K562 (cell line): ENCODE results near the gene HEATR9. TPM values are rescaled to one million over a fixed set of nuclear protein-coding genes. Genes with fewer than 3 reads are reported as not detected.

Experiments
- BCOR ChIP-seq: fragments of 450-650 bp; IDR thresholded peaks from 2 replicates; pipeline ENCODE4 v1.6.1; 2016
- E2F1 ChIP-seq: sonication (generic); formaldehyde crosslinking; IDR thresholded peaks from 2 replicates; pipeline ENCODE4 v1.8.1; 2023; ENCODE audit warnings: mild to moderate bottlenecking, missing genetic modification reagents, moderate library complexity
- FOSL1 ChIP-seq: fragments of 200-800 bp; sonication (Bioruptor generic); conservative IDR thresholded peaks from 2 replicates; pipeline ENCODE4 v1.6.1; 2016; ENCODE audit warnings: missing genetic modification characterization, missing compliant biosample characterization
- HIVEP1 ChIP-seq: fragments of 250-450 bp; sonication (Bioruptor Pico); IDR thresholded peaks from 2 replicates; pipeline ENCODE4 v1.4.0; 2020; ENCODE audit warnings: mild to moderate bottlenecking
- HOXB6 ChIP-seq: fragments of 250-450 bp; sonication (Bioruptor Pico); IDR thresholded peaks from 2 replicates; pipeline ENCODE4 v1.5.1; 2022; ENCODE audit warnings: mild to moderate bottlenecking, borderline replicate concordance
- JUND ChIP-seq, 2 experiments: IDR thresholded peaks; 2 replicates in 1 of 2; 3 replicates in 1 of 2; pipeline ENCODE4 v1.6.1; 2011; ENCODE audit warnings: borderline replicate concordance in 2 of 2, low read depth in 2 of 2, low read length in 2 of 2, improper control_type of control experiment in 1 of 2, missing biosample characterization in 1 of 2, missing genetic modification characterization in 1 of 2, missing genetic modification reagents in 1 of 2
- NFIC ChIP-seq: fragments of 450-650 bp; IDR thresholded peaks from 2 replicates; pipeline ENCODE4 v1.6.1; 2017; ENCODE audit warnings: mild to moderate bottlenecking, inconsistent platforms
- NONO ChIP-seq, 2 experiments: fragments of 200-400 bp in 1 of 2; fragments of 450-650 bp in 1 of 2; formaldehyde crosslinking in 1 of 2; IDR thresholded peaks; 2 replicates each; pipeline ENCODE4 v1.6.1; 2017; ENCODE audit warnings: low read depth in 2 of 2, mild to moderate bottlenecking in 2 of 2, moderate library complexity in 2 of 2, low read length in 1 of 2
- PCBP1 ChIP-seq: fragments of 200-400 bp; formaldehyde crosslinking; IDR thresholded peaks from 2 replicates; pipeline ENCODE4 v1.6.1; 2018; ENCODE audit warnings: mild to moderate bottlenecking, low read depth, low read length; ENCODE audit not compliant: poor library complexity, severe bottlenecking
- PHF8 ChIP-seq: fragments of 200-600 bp; sonication (generic); IDR thresholded peaks from 2 replicates; pipeline ENCODE4 v1.6.1; 2012; ENCODE audit warnings: mixed run types, mild to moderate bottlenecking, inconsistent platforms, low read length, moderate library complexity, borderline replicate concordance
- PTBP1 ChIP-seq: fragments of 200-400 bp; formaldehyde crosslinking; IDR thresholded peaks from 2 replicates; pipeline ENCODE4 v1.6.1; 2017; ENCODE audit warnings: low read depth, low read length
- RBM15 ChIP-seq: fragments of 200-400 bp; formaldehyde crosslinking; IDR thresholded peaks from 2 replicates; pipeline ENCODE4 v1.6.1; 2018; ENCODE audit warnings: mild to moderate bottlenecking, low read length, moderate library complexity; ENCODE audit not compliant: insufficient read depth
- SMAD2 ChIP-seq: fragments of 150-350 bp; IDR thresholded peaks from 2 replicates; pipeline ENCODE4 v1.6.1; 2014; ENCODE audit warnings: low read depth, mild to moderate bottlenecking, low read length
- SNRNP70 ChIP-seq: fragments of 200-400 bp; formaldehyde crosslinking; optimal IDR thresholded peaks from 2 replicates; pipeline ENCODE3; 2017; ENCODE audit warnings: low read depth, low read length
- SREBF1 ChIP-seq: fragments of 150-350 bp; IDR thresholded peaks from 2 replicates; pipeline ENCODE4 v1.6.1; 2014; ENCODE audit warnings: antibody characterized with exemption, low read depth, low read length, borderline replicate concordance
- TAF9B ChIP-seq: fragments of 450-650 bp; IDR thresholded peaks from 2 replicates; pipeline ENCODE4 v1.6.1; 2018; ENCODE audit warnings: mild to moderate bottlenecking; ENCODE audit not compliant: partially characterized antibody
- ZBTB49 ChIP-seq: sonication (generic); formaldehyde crosslinking; IDR thresholded peaks from 2 replicates; pipeline ENCODE4 v1.8.0; 2022; ENCODE audit warnings: missing genetic modification reagents, mild to moderate bottlenecking, borderline replicate concordance
- ZBTB5 ChIP-seq: fragments of 450-650 bp; IDR thresholded peaks from 2 replicates; pipeline ENCODE4 v1.6.1; 2017; ENCODE audit warnings: antibody characterized with exemption
- ZNF12 ChIP-seq: sonication (generic); formaldehyde crosslinking; IDR thresholded peaks from 2 replicates; pipeline ENCODE4 v1.4.0; 2020; ENCODE audit warnings: mild to moderate bottlenecking, missing genetic modification reagents
- ZNF23 ChIP-seq: fragments of 250-450 bp; sonication (Bioruptor Pico); IDR thresholded peaks from 2 replicates; pipeline ENCODE4 v1.4.0; 2020; ENCODE audit warnings: mild to moderate bottlenecking
- ZNF263 ChIP-seq: sonication (generic); formaldehyde crosslinking; IDR thresholded peaks from 2 replicates; pipeline ENCODE4 v1.8.0; 2022; ENCODE audit warnings: mild to moderate bottlenecking, missing genetic modification reagents, borderline replicate concordance
- ZNF324 ChIP-seq: fragments of 250-450 bp; sonication (Bioruptor Pico); IDR thresholded peaks from 2 replicates; pipeline ENCODE4 v1.4.0; 2020; ENCODE audit warnings: mild to moderate bottlenecking
- ZNF354B ChIP-seq: fragments of 250-450 bp; sonication (Bioruptor Pico); IDR thresholded peaks from 2 replicates; pipeline ENCODE4 v1.4.0; 2020
- polyA plus RNA-seq, 8 experiments: library from polyadenylated mRNA; depleted of rRNA in 4 of 8; stranded (reverse) in 5 of 8; unstranded in 3 of 8; fragments of >200 nt; fragmentation: Nextera tagmentation in 2 of 8; fragmentation: Illumina TruSeq in 1 of 8; extraction: Ambion mirVana in 2 of 8; extraction: Trizol in 1 of 8; gene quantifications; 2 replicates each; pipeline versions ENCODE4 v1.2.1 to v1.2.3, GENCODE V29; 2011 to 2014; ENCODE audit warnings: inconsistent platforms in 1 of 8, missing spikeins in 1 of 8
- total RNA-seq, 7 experiments: library from RNA; depleted of rRNA in 6 of 7; stranded (reverse); fragments of >200 nt in 6 of 7; fragmentation: Illumina TruSeq in 2 of 7; extraction: Trizol in 2 of 7; gene quantifications; 2 replicates each; pipeline versions ENCODE4 v1.2.1 to v1.2.3, GENCODE V29; 2011 to 2021; ENCODE audit warnings: low replicate concordance in 1 of 7

Gene HEATR9
- total and polyA plus RNA-seq, 9 of the 15 experiments (the other 6 are each of a cell fraction or from before 2014, with no cell fraction given), result not detected

GRCh38 chr17:35865412-35866340, 3.0 kb downstream of the HEATR9 start (continued):
- TF ChIP-seq FOSL1 (tag), result peak; percentile 83
- no peak for TF ChIP-seq ZNF263 (CRISPR knock-in tag)
- TF ChIP-seq ZBTB49 (CRISPR knock-in tag), result no peak
- TF ChIP-seq ZNF12 (CRISPR knock-in tag), result no peak
- no peak for TF ChIP-seq ZNF324 (CRISPR knock-in tag)
- no peak for TF ChIP-seq SNRNP70
- no peak for TF ChIP-seq PHF8
- TF ChIP-seq ZNF23 (CRISPR knock-in tag), result no peak
- no peak for TF ChIP-seq E2F1 (CRISPR knock-in tag)
- TF ChIP-seq JUND (IDR thresholded peaks at IDR 0.05; ENCODE audit: borderline replicate concordance, low read depth, low read length), result peak; percentile 37; the same call in 1 of the 2 replicates
- TF ChIP-seq JUND (tag; IDR thresholded peaks at IDR 0.05; ENCODE audit: borderline replicate concordance, low read depth, low read length), result no peak
- no peak for TF ChIP-seq HIVEP1 (CRISPR knock-in tag)
- TF ChIP-seq SREBF1, result no peak
- TF ChIP-seq NFIC, result peak; percentile 78
- no peak for TF ChIP-seq PTBP1
- TF ChIP-seq HOXB6, result no peak
- TF ChIP-seq RBM15, result no peak
- TF ChIP-seq SMAD2, result no peak
- no peak for TF ChIP-seq ZNF354B
- no peak for TF ChIP-seq ZBTB5
- TF ChIP-seq TAF9B, result no peak
- TF ChIP-seq NONO (IDR thresholded peaks at IDR 0.05; ENCODE audit: low read depth in 2 of 2, low read length in 1 of 2), result no peak
- no peak for TF ChIP-seq BCOR
- TF ChIP-seq PCBP1, result no peak
